ENCODE data around the gene DNAJC17.
A peak's percentile ranks its signal among the peaks of the same experiment; 100 is the strongest.

DNAJC17 gene

GRCh38 chr15:40808861-40809450 lies 1.7 kb upstream of the DNAJC17 start:
- peaks cover 2% of the 10 kb centered on the region for H3K4me1 ChIP-seq
- no peak overlapping the region for H2AFZ ChIP-seq
- no peak overlapping the region for H3K27ac ChIP-seq
- H3K79me2 ChIP-seq: peaks cover 6% of the 10 kb centered on the region
- H3K4me2 ChIP-seq (ENCODE audit: low read length): no peak overlapping the region
- no peaks in the 10 kb centered on the region for H3K27me3 ChIP-seq (ENCODE audit: control insufficient read depth, insufficient read depth, low read length)
- no peak overlapping the region for H3K4me3 ChIP-seq (ENCODE audit: low read depth, low read length)
- TF ChIP-seq CTCF (IDR thresholded peaks at IDR 0.05): no peak
- no peaks in the 10 kb centered on the region for H3K36me3 ChIP-seq (ENCODE audit: control insufficient read depth, insufficient read depth, low read length)
- no peaks in the 10 kb centered on the region for H3K9me3 ChIP-seq (ENCODE audit: control insufficient read depth, low read length)
- no peak overlapping the region for H3K9ac ChIP-seq

GRCh38 chr15:40807888-40808461 lies 702 bp upstream of the DNAJC17 start:
- Histone ChIP-seq H3K4me3 (ENCODE audit: low read depth, low read length) (peak overlapping the region; percentile 99), H2AFZ (peak overlapping the region; percentile 95), H3K9me3 (ENCODE audit: control insufficient read depth, low read length) (no peaks in the 10 kb centered on the region), H3K27me3 (ENCODE audit: control insufficient read depth, insufficient read depth, low read length) (no peaks in the 10 kb centered on the region), H3K4me1 (peaks cover 7% of the 10 kb centered on the region), H3K27ac (no peak overlapping the region), H3K4me2 (ENCODE audit: low read length) (peak overlapping the region; percentile 81), H3K36me3 (ENCODE audit: control insufficient read depth, insufficient read depth, low read length) (no peaks in the 10 kb centered on the region), H3K79me2 (peaks cover 6% of the 10 kb centered on the region), H3K9ac (no peak overlapping the region)
- no peak for TF ChIP-seq CTCF (IDR thresholded peaks at IDR 0.05)

- peak overlapping the region; percentile 83 for H3K4me2 ChIP-seq (ENCODE audit: low read length)
- H3K36me3 ChIP-seq (ENCODE audit: control insufficient read depth, insufficient read depth, low read length): no peaks in the 10 kb centered on the region
- no peak for TF ChIP-seq CTCF (IDR thresholded peaks at IDR 0.05)
- H3K9me3 ChIP-seq (ENCODE audit: control insufficient read depth, low read length): no peaks in the 10 kb centered on the region
- H3K4me3 ChIP-seq (ENCODE audit: low read depth, low read length): peak overlapping the region; percentile 99
- peaks cover 6% of the 10 kb centered on the region for H3K79me2 ChIP-seq
- peak overlapping the region; percentile 90 for H3K27ac ChIP-seq
- H3K27me3 ChIP-seq (ENCODE audit: control insufficient read depth, insufficient read depth, low read length): no peaks in the 10 kb centered on the region
- H3K4me1 ChIP-seq: peaks cover 12% of the 10 kb centered on the region
- peak overlapping the region; percentile 95 for H2AFZ ChIP-seq
- peak overlapping the region; percentile 74 for H3K9ac ChIP-seq
Measured at GRCh38 chr15:40806672-40807027, 623 bp downstream of the DNAJC17 start.

- Histone ChIP-seq H3K27me3 (ENCODE audit: control insufficient read depth, insufficient read depth, low read length) (no peaks in the 10 kb centered on the region), H3K4me3 (ENCODE audit: low read depth, low read length) (no peak overlapping the region), H3K4me1 (peaks cover 12% of the 10 kb centered on the region), H2AFZ (no peak overlapping the region), H3K36me3 (ENCODE audit: control insufficient read depth, insufficient read depth, low read length) (no peaks in the 10 kb centered on the region), H3K9me3 (ENCODE audit: control insufficient read depth, low read length) (no peaks in the 10 kb centered on the region), H3K79me2 (peaks cover 17% of the 10 kb centered on the region), H3K27ac (peak overlapping the region; percentile 83), H3K4me2 (ENCODE audit: low read length) (no peak overlapping the region), H3K9ac (no peak overlapping the region)
- no peak for TF ChIP-seq CTCF (IDR thresholded peaks at IDR 0.05)
Measured at GRCh38 chr15:40803688-40804087, 3.6 kb downstream of the DNAJC17 start.

- no peak for TF ChIP-seq CTCF (IDR thresholded peaks at IDR 0.05)
- Histone ChIP-seq H3K9ac (no peak overlapping the region), H3K36me3 (ENCODE audit: control insufficient read depth, insufficient read depth, low read length) (no peaks in the 10 kb centered on the region), H3K9me3 (ENCODE audit: control insufficient read depth, low read length) (no peaks in the 10 kb centered on the region), H3K4me3 (ENCODE audit: low read depth, low read length) (no peak overlapping the region), H3K4me1 (peaks cover 12% of the 10 kb centered on the region), H3K4me2 (ENCODE audit: low read length) (no peak overlapping the region), H3K27me3 (ENCODE audit: control insufficient read depth, insufficient read depth, low read length) (no peaks in the 10 kb centered on the region), H2AFZ (no peak overlapping the region), H3K27ac (peak overlapping the region; percentile 83), H3K79me2 (peaks cover 21% of the 10 kb centered on the region)
Measured at GRCh38 chr15:40803076-40803475, 4.2 kb downstream of the DNAJC17 start.

Measured in parathyroid adenoma (tissue), 2 donors.